Measurements from ENCODE around the gene GRHL3.

GRHL3 gene

DNA sequence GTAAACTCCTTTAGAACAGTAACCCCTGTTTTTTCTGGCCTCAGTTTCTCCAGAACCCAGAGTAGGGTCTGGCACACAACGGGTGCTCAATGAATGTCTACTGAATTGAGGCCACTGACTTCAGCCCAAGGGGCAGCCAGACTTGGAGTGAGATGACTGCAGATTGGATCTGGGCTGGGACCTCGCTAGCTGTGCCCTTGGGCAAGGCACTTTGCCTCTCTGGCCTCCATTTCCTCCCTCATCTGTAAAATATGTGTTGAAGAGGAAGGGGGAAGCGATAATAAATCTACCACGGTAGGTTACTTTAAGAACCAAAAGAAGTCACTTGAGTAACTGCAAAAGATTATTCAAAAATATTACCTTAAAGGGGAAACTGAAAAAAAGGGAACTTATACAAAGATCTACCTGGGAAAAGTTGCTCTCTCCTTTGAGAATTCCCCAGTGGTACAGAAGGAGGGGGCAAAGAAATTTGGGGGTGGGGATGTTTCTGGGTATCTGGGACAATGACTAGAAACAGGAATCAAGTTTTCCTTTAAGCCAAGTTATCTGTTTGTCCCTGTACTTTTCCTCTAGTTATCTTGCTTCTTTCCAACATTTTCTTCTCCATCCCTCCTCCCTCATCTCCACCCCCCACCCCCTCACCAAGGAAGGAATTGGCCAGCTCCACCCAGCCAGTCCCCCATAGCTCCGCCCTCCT, 394 bp upstream of the GRHL3 start:
- no peak for DNase-seq

GRCh38 chr1:24319962-24320361, 805 bp downstream of the GRHL3 start:
- no peak for DNase-seq

GRCh38 chr1:24321126-24321525, 2.0 kb downstream of the GRHL3 start:
- DNase-seq, result peak; percentile 25

GRCh38 chr1:24321697-24322469, 2.7 kb downstream of the GRHL3 start:
- peak; percentile 74 for DNase-seq

- DNase-seq, result peak; percentile 16
Observed at GRCh38 chr1:24322470-24323177, 3.5 kb downstream of the GRHL3 start.

- DNase-seq, result no peak
Observed at GRCh38 chr1:24323281-24323680, 4.1 kb downstream of the GRHL3 start.

DNA sequence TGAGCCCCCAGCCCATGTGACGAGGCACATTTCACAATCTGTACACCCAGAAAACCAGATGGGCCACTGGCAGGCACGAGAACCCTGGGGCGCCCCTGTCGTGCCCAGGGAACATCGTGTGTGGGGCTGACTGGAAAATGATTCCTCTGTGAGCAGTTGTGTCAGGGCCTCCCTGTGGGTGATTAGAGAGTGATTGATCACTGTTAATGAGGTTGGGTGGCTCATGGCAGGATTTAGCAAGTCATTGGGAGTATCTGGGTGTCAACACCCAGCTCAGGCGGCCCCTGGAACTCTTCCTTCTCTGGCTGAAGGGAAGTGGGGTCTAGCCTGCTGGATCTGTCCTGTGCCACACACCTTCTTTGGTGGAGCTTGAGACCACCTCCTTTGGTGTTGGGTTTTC, 5.7 kb downstream of the GRHL3 start:
- no peak for DNase-seq

- DNase-seq, result no peak
Observed at GRCh38 chr1:24325587-24326449, 6.7 kb downstream of the GRHL3 start.

DNA sequence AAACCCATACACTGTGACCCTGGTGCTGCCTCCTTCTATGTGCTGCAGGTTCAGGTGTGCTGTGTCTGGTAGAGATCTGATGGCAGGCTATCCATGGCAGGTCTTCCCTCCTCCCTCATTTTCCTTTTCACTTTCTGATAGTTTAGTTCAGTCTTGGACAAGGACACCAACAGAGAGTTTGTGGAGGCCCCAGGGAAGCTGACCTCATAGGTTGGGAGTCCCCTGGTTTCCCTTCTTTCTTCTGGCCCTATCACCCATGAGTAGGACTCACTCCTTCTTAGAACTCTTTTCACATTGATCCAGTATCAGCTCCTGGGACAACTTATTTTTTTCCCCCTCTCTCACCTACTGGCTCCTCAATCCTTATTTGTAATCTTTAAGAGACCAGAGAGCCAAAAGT, 8.3 kb downstream of the GRHL3 start:
- DNase-seq, result no peak

- DNase-seq, result no peak
Observed at GRCh38 chr1:24327891-24328290, 8.7 kb downstream of the GRHL3 start.

DNA sequence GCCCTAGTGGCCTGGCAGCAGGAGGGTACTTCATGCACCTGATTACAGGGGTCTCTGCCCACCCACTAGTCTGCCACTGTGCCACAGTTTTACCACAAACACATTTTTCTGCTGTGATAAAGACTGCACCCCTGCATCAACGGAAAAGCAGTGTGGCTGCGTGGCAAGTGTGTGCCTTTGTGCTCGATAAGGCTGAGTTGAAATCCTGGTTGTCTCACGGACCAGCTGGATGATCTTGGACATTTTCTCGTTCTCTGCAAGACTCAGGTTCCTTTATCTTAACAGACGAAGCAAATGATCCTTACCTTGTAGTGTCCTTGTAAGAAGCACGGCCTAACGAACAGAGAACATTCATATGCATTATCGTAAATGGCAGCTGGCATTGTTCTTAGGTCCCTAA, 10.2 kb downstream of the GRHL3 start:
- no peak for DNase-seq

GRCh38 chr1:24329797-24330543, 10.8 kb downstream of the GRHL3 start:
- DNase-seq, result no peak

GRCh38 chr1:24331961-24332673, 13.0 kb downstream of the GRHL3 start:
- no peak for DNase-seq

- no peak for DNase-seq
Observed at GRCh38 chr1:24336075-24336474, 16.9 kb downstream of the GRHL3 start.

- DNase-seq, result no peak
Observed at GRCh38 chr1:24337455-24337854, 18.3 kb downstream of the GRHL3 start.

DNA sequence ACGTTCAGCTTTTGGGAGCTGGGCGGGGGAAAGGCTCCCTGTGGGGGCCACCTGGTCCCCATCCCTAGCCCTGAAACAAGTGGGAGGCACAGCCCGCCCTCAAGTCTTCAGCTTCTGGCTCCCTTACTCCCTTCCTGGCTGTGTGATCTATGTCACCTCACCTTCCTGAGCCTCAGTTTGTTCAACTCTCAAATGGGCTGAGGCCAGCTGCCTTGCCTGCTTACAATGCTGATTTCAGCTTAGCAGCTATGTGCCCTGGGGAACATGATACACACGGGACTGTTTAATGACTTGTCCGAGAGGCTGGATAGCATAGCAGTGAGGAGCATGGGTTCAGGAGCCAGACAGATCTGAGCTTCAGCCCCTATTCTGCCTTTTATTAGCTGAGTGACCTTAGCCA, 19.3 kb downstream of the GRHL3 start:
- no peak for DNase-seq

DNA sequence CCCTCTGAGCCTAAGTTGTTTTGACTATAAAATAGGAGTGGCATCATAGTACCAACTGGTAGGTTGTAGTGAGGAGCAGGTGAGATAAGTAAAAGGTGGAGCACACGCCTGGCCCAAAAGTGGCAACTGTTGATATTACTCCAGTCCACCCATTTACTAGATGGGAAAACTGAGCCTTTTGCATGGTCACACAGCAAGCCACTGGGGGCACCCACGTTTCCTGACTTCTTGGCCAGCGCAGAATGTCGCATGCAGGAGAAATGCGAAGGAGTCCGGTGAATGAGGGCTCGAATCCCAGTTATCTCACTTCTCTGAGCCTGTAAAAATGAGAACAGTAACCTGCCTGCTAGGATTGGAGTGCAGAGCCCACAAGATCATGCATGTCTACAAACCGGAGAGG, 20.8 kb downstream of the GRHL3 start:
- no peak for DNase-seq

GRCh38 chr1:24340770-24341169, 21.6 kb downstream of the GRHL3 start:
- DNase-seq, result no peak

DNA sequence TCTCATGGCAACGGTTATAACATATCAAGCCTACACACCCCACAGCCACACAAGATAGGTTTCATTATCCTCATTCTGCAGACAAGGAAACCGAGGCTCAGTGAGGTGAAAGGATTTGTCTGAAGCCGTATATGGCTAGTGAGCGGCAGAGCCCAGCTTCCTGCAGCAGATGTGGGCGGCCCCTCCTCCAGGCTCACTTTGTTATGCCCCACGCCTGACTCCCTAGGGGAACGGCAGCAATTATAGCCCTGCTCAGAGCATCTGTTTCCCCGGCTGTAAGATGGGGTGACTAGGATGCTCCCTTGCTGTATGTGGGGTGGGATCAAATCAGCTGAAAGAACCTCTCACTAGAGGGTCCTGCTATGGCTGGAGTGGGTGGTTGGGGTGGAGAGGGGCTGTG, 22.1 kb downstream of the GRHL3 start:
- DNase-seq, result no peak

DNA sequence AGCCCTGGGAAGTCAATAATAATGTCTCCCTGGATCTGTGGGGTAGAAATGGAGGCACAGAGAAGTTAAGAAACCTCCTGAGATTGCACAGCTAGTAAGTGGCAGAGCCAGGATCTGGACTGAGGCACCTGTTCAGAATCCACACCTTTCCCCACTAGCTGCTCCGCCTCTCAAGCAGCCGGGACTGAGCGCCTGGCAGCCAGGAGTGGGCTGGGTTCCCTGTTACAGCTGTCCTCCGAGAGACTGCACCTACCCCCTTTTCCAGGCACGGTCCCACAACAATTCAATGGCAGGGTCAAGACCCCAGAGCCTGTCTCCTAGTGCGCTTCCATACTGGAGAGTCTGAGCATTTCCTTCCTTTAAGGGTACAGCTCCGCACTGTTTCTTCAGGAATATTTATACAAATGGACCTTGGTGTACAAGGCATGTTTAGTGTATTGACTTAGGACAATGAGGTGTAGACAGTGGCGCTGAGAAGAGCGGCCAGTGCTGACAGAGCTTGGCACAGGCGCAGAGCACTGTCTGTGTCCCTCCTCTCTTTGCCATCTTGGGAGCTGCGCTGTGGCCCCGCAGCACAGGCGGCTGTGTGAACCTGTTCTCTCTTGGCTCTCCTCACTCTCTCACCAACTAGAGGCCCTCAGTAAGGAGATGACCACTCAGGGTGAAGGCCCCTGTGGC, 24.4 kb downstream of the GRHL3 start:
- DNase-seq, result no peak

All from CD4-positive, alpha-beta T cell treated with Interleukin-17A for 4 hours (primary cell).